Measurements from ENCODE around the gene SH3PXD2A. TPM values are rescaled to one million over a fixed set of nuclear protein-coding genes. Genes with fewer than 3 reads are reported as not detected.

SH3PXD2A gene
- total RNA-seq, 1 experiment from 2014 or later = 6.3 TPM

GRCh38 chr10:103749779-103750178 is 105.6 kb downstream of the SH3PXD2A start:
- no peak overlapping the region for H3K27ac Mint-ChIP-seq (ENCODE audit: unreplicated experiment)
- 0 out of 2 replicates have a peak, but pooled peaks cover 5% of the 10 kb centered on the region for H3K4me1 ChIP-seq
- H3K4me3 Mint-ChIP-seq (ENCODE audit: unreplicated experiment) = no peak overlapping the region
- no peaks in the 10 kb centered on the region for H3K9me3 Mint-ChIP-seq (ENCODE audit: unreplicated experiment)
- no peak for DNase-seq
- H3K36me3 Mint-ChIP-seq (ENCODE audit: insufficient read depth, unreplicated experiment) = no peaks in the 10 kb centered on the region
- intact Hi-C loops (cut with micrococcal nuclease; ENCODE audit: unreplicated experiment) = no loop called here
- no TSS peak for BruUV-seq (replicated peaks)
- ChIA-PET POLR2A (no interaction called here), CTCF (no interaction called here)
- H3K9me3 ChIP-seq = peaks cover 7% of the 10 kb centered on the region
- no peaks in the 10 kb centered on the region for H3K27me3 ChIP-seq (replicated peaks; ENCODE audit: control insufficient read depth, insufficient read depth, low read length)
- H3K27me3 Mint-ChIP-seq (ENCODE audit: insufficient read depth, unreplicated experiment) = no peaks in the 10 kb centered on the region
- no peaks in the 10 kb centered on the region for H3K36me3 ChIP-seq (ENCODE audit: control insufficient read depth, insufficient read depth, low read length)
- no peak for TF ChIP-seq CTCF (IDR thresholded peaks at IDR 0.05; ENCODE audit: insufficient read depth in 1 of 2, low read depth in 1 of 2, low read length in 1 of 2, severe bottlenecking in 1 of 2, unreplicated experiment in 1 of 2)
- H3K4me3 ChIP-seq (ENCODE audit: low read depth, low read length) = no peak overlapping the region
- H3K4me1 Mint-ChIP-seq (ENCODE audit: low read depth, unreplicated experiment) = no peaks in the 10 kb centered on the region

GRCh38 chr10:103748020-103748419 is 107.4 kb downstream of the SH3PXD2A start:
- no peaks in the 10 kb centered on the region for H3K4me1 Mint-ChIP-seq (ENCODE audit: low read depth, unreplicated experiment)
- H3K27ac Mint-ChIP-seq (ENCODE audit: unreplicated experiment) = no peak overlapping the region
- BruUV-seq (replicated peaks) = no TSS peak
- no peaks in the 10 kb centered on the region for H3K9me3 Mint-ChIP-seq (ENCODE audit: unreplicated experiment)
- no peak for DNase-seq
- ChIA-PET POLR2A (no interaction called here), CTCF (no interaction called here)
- H3K36me3 Mint-ChIP-seq (ENCODE audit: insufficient read depth, unreplicated experiment) = no peaks in the 10 kb centered on the region
- TF ChIP-seq CTCF (IDR thresholded peaks at IDR 0.05; ENCODE audit: insufficient read depth in 1 of 2, low read depth in 1 of 2, low read length in 1 of 2, severe bottlenecking in 1 of 2, unreplicated experiment in 1 of 2) = no peak
- Histone ChIP-seq H3K4me1 (0 out of 2 replicates have a peak, but pooled peaks cover 5% of the 10 kb centered on the region), H3K27me3 (replicated peaks; ENCODE audit: control insufficient read depth, insufficient read depth, low read length) (no peaks in the 10 kb centered on the region), H3K4me3 (ENCODE audit: low read depth, low read length) (no peak overlapping the region), H3K9me3 (peaks cover 7% of the 10 kb centered on the region), H3K36me3 (ENCODE audit: control insufficient read depth, insufficient read depth, low read length) (no peaks in the 10 kb centered on the region)
- no peaks in the 10 kb centered on the region for H3K27me3 Mint-ChIP-seq (ENCODE audit: insufficient read depth, unreplicated experiment)
- H3K4me3 Mint-ChIP-seq (ENCODE audit: unreplicated experiment) = no peak overlapping the region
- intact Hi-C loops (cut with micrococcal nuclease; ENCODE audit: unreplicated experiment) = no loop called here

GRCh38 chr10:103747193-103747865 is 108.0 kb downstream of the SH3PXD2A start:
- Histone ChIP-seq H3K27me3 (replicated peaks; ENCODE audit: control insufficient read depth, insufficient read depth, low read length) (no peaks in the 10 kb centered on the region), H3K4me3 (ENCODE audit: low read depth, low read length) (no peak overlapping the region), H3K36me3 (ENCODE audit: control insufficient read depth, insufficient read depth, low read length) (no peaks in the 10 kb centered on the region), H3K9me3 (peaks cover 4% of the 10 kb centered on the region; the same call in 1 of the 2 replicates), H3K4me1 (0 out of 2 replicates have a peak, but pooled peaks cover 5% of the 10 kb centered on the region)
- no peaks in the 10 kb centered on the region for H3K27me3 Mint-ChIP-seq (ENCODE audit: insufficient read depth, unreplicated experiment)
- no peak for DNase-seq
- no peak overlapping the region for H3K27ac Mint-ChIP-seq (ENCODE audit: unreplicated experiment)
- POLR2A ChIA-PET = no interaction called here
- H3K9me3 Mint-ChIP-seq (ENCODE audit: unreplicated experiment) = no peaks in the 10 kb centered on the region
- CTCF ChIA-PET = no interaction called here
- no peak for TF ChIP-seq CTCF (IDR thresholded peaks at IDR 0.05; ENCODE audit: insufficient read depth in 1 of 2, low read depth in 1 of 2, low read length in 1 of 2, severe bottlenecking in 1 of 2, unreplicated experiment in 1 of 2)
- BruUV-seq (replicated peaks) = no TSS peak
- intact Hi-C loops (cut with micrococcal nuclease; ENCODE audit: unreplicated experiment) = no loop called here
- H3K4me1 Mint-ChIP-seq (ENCODE audit: low read depth, unreplicated experiment) = no peaks in the 10 kb centered on the region
- H3K36me3 Mint-ChIP-seq (ENCODE audit: insufficient read depth, unreplicated experiment) = no peaks in the 10 kb centered on the region
- no peak overlapping the region for H3K4me3 Mint-ChIP-seq (ENCODE audit: unreplicated experiment)

Data from Caco-2 (cell line).